ENCODE data around the gene TMEM91. TPM values are rescaled to one million over a fixed set of nuclear protein-coding genes. Genes with fewer than 3 reads are reported as not detected.
A peak's percentile ranks its signal among the peaks of the same experiment; 100 is the strongest.

Gene TMEM91
- total and polyA plus RNA-seq, 2 of the 4 experiments (the other 2 are of a cell fraction), result 1.4 to 4.8 TPM

GRCh38 chr19:41398050-41398418 lies 21.7 kb downstream of the TMEM91 start (continued):
- TF ChIP-seq FOS (IDR thresholded peaks at IDR 0.05; ENCODE audit: low read depth, low read length), result no peak
- TF ChIP-seq, protein P1, sequence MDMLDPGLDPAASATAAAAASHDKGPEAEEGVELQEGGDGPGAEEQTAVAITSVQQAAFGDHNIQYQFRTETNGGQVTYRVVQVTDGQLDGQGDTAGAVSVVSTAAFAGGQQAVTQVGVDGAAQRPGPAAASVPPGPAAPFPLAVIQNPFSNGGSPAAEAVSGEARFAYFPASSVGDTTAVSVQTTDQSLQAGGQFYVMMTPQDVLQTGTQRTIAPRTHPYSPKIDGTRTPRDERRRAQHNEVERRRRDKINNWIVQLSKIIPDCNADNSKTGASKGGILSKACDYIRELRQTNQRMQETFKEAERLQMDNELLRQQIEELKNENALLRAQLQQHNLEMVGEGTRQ (IDR thresholded peaks at IDR 0.05; ENCODE audit: low read depth, low read length), result no peak
- no peak for TF ChIP-seq MAFK (IDR thresholded peaks at IDR 0.05; ENCODE audit: low read depth, low read length)

- no peak overlapping the region for H4K5ac ChIP-seq (ENCODE audit: low read depth, low read length)
- no peak overlapping the region for H2BK120ac ChIP-seq (ENCODE audit: low read depth, low read length)
- no peaks in the 10 kb centered on the region for H3K27me3 ChIP-seq (ENCODE audit: control insufficient read depth, insufficient read depth, low read length)
- no peak overlapping the region for H3K23ac ChIP-seq (ENCODE audit: low read depth, low read length)
- CTCF ChIA-PET, result no interaction called here
- DNase-seq, result no peak
- H3K36me3 ChIP-seq (ENCODE audit: control insufficient read depth, insufficient read depth, low read length), result 0 out of 2 replicates have a peak, but pooled peaks cover 5% of the 10 kb centered on the region
- no peak overlapping the region for H4K8ac ChIP-seq (ENCODE audit: low read depth in 2 of 2, low read length in 2 of 2)
- H2BK20ac ChIP-seq (ENCODE audit: low read depth, low read length), result no peak overlapping the region
- H2AK5ac ChIP-seq (ENCODE audit: low read depth, low read length), result no peak overlapping the region
- H3K9me1 ChIP-seq (ENCODE audit: insufficient read depth, low read length), result peaks cover 11% of the 10 kb centered on the region; the same call in 1 of the 2 replicates
- no peak overlapping the region for H3K27ac ChIP-seq (ENCODE audit: insufficient read depth, low read length)
- peak overlapping the region; percentile 79; the same call in 1 of the 2 replicates for H3K4me3 ChIP-seq (ENCODE audit: insufficient read depth, low read depth, low read length)
- H3K9ac ChIP-seq (ENCODE audit: low read depth, low read length), result peak overlapping the region; percentile 81
- no peak overlapping the region; the same call in 1 of the 2 replicates for H3K56ac ChIP-seq (ENCODE audit: extremely low read depth, insufficient read depth, low read length)
- no TSS peak for BruUV-seq (replicated peaks)
- dilution Hi-C loops (cut with HindIII; ENCODE audit: low sequenced_read_pairs, unreplicated experiment), result no loop called here
- no peaks in the 10 kb centered on the region for H3K9me3 ChIP-seq (ENCODE audit: control insufficient read depth, insufficient read depth, low read length)
- peak overlapping the region; percentile 94 for H3K4me2 ChIP-seq (ENCODE audit: low read depth, low read length)
- no peak overlapping the region for H2AFZ ChIP-seq (replicated peaks; ENCODE audit: low read length, poor library complexity)
- TF ChIP-seq FOS (IDR thresholded peaks at IDR 0.05; ENCODE audit: low read depth, low read length), result no peak
- TF ChIP-seq RCOR1 (IDR thresholded peaks at IDR 0.05; ENCODE audit: insufficient replicate concordance, low read length), result no peak
- no peak for TF ChIP-seq BHLHE40 (IDR thresholded peaks at IDR 0.05; ENCODE audit: low read depth, low read length)
- no peak for TF ChIP-seq CTCF (conservative IDR thresholded peaks at IDR 0.05; ENCODE audit: low read depth, low read length)
- TF ChIP-seq MAFK (IDR thresholded peaks at IDR 0.05; ENCODE audit: low read depth, low read length), result no peak
- TF ChIP-seq NFE2L2 (IDR thresholded peaks at IDR 0.05; ENCODE audit: low read depth, low read length), result no peak
- TF ChIP-seq MXI1 (IDR thresholded peaks at IDR 0.05; ENCODE audit: borderline replicate concordance, low read depth, low read length), result no peak
- TF ChIP-seq MAZ (IDR thresholded peaks at IDR 0.05; ENCODE audit: borderline replicate concordance, low read depth, low read length), result no peak
- TF ChIP-seq POLR2A (IDR thresholded peaks at IDR 0.05; ENCODE audit: low read depth, low read length), result no peak
- no peak for TF ChIP-seq RAD21 (IDR thresholded peaks at IDR 0.05; ENCODE audit: low read length)
- no peak for TF ChIP-seq SMC3 (IDR thresholded peaks at IDR 0.05; ENCODE audit: low read depth, low read length)
- TF ChIP-seq, protein P2, sequence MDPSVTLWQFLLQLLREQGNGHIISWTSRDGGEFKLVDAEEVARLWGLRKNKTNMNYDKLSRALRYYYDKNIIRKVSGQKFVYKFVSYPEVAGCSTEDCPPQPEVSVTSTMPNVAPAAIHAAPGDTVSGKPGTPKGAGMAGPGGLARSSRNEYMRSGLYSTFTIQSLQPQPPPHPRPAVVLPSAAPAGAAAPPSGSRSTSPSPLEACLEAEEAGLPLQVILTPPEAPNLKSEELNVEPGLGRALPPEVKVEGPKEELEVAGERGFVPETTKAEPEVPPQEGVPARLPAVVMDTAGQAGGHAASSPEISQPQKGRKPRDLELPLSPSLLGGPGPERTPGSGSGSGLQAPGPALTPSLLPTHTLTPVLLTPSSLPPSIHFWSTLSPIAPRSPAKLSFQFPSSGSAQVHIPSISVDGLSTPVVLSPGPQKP (IDR thresholded peaks at IDR 0.05; ENCODE audit: borderline replicate concordance, low read depth, low read length), result no peak
- TF ChIP-seq RFX5 (IDR thresholded peaks at IDR 0.05; ENCODE audit: low read depth, low read length), result no peak
- H4K91ac ChIP-seq (ENCODE audit: insufficient read depth, low read depth, low read length), result no peak overlapping the region
- H3K79me1 ChIP-seq (ENCODE audit: low read depth in 1 of 2, low read length in 2 of 2), result peaks cover 18 to 36% of the 10 kb centered on the region in 2 experiments
- peaks cover 4% of the 10 kb centered on the region; the same call in 1 of the 2 replicates for H3K4me1 ChIP-seq (ENCODE audit: control insufficient read depth, insufficient read depth, low read length)
- H3K4ac ChIP-seq (ENCODE audit: low read depth, low read length), result no peak overlapping the region
- no peak overlapping the region for H2BK5ac ChIP-seq (ENCODE audit: low read depth, low read length, poor library complexity, severe bottlenecking)
- no CpG with 5 or more reads among the region's 3 CpGs for WGBS, 2 experiments (ENCODE audit: extremely low coverage in 2 of 2, insufficient read length in 1 of 2)
- H3K14ac ChIP-seq (replicated peaks; ENCODE audit: low read depth, low read length), result no peak overlapping the region
- in situ Hi-C loops (cut with MboI; ENCODE audit: low sequenced_read_pairs), result no loop called here
- peak overlapping the region; percentile 42 for H2AK9ac ChIP-seq (replicated peaks; ENCODE audit: low read depth, low read length, poor library complexity)
- POLR2A ChIA-PET (ENCODE audit: unreplicated experiment), result no interaction called here
- H2BK15ac ChIP-seq (ENCODE audit: low read depth, low read length), result no peak overlapping the region
- no peaks in the 10 kb centered on the region for H4K20me1 ChIP-seq (ENCODE audit: insufficient read depth, low read length)
- no peak overlapping the region for H3K18ac ChIP-seq (ENCODE audit: low read depth, low read length)
- no peak for ATAC-seq (ENCODE audit: low read depth)
- intact Hi-C loops (cut with micrococcal nuclease), result loop anchor here (5.0 kb wide), 1 partner anchor 46 kb away; the partner anchor contains the start of gene TGFB1
Observed at GRCh38 chr19:41398598-41398997, 22.3 kb downstream of the TMEM91 start.
